HG03175 (cell line): ENCODE results near the gene KDM2B.

Source experiments
- ATAC-seq: cut with Tn5 transposase; IDR thresholded peaks from one replicate; pipeline ENCODE4 v1.9.1; 2021; ENCODE audit warnings: mild to moderate bottlenecking, moderate library complexity; ENCODE audit not compliant: unreplicated experiment

Gene KDM2B

GRCh38 chr12:121580959-121581685, at the start of gene KDM2B:
Gene KDM2B (minus strand): TSS chr12:121581023. CDS start chr12:121580911, 112 bp downstream.
- ATAC-seq, result no peak

DNA sequence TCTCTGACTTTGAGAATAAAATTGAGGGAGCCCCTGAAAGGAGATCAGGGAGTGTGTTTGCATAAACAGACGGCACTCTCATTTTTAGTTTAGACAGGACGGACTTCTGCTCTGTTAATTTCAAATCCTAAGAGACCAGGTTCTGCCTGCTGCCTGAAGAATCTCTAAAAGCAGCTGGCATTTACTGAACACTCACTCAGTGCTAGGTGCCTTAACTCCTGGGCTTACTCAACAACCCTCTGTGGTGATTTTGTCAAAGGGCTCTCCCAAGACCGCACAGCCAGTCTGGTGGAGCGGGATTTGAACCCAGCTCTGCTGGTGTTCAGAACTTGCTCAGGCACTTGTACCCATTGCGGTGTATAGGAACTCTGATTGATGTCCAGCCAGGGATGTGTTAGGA, 47.7 kb upstream of the KDM2B start:
- no peak for ATAC-seq

DNA sequence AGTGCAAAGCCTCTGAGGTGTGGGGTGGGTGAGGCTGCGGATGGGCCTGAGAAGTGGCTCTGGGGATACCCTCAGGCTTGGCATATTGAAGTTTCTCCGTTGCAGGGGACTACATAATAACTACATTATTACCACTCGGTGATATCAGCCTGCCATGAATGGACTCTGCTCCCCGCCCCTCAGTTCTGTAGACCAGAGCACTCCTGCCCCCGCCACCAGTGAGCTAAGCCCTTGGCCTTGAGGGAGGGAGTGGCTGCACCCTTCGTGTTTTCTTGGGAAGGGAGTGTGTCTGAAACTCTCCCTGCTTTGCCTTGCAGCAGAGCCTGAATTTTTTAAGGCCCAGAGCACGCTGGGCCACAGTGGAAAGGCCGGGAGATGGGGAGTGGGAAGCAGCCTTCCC, 47.2 kb upstream of the KDM2B start:
- ATAC-seq, result no peak

- peak; percentile 37 for ATAC-seq
These were observed 46.2 kb upstream of the KDM2B start for GRCh38 chr12:121626853-121627640.

- peak; percentile 72 for ATAC-seq
These were observed 45.4 kb upstream of the KDM2B start, which contains the start of gene ORAI1 for GRCh38 chr12:121626087-121626852. Gene ORAI1 (plus strand): TSS chr12:121626530.

DNA sequence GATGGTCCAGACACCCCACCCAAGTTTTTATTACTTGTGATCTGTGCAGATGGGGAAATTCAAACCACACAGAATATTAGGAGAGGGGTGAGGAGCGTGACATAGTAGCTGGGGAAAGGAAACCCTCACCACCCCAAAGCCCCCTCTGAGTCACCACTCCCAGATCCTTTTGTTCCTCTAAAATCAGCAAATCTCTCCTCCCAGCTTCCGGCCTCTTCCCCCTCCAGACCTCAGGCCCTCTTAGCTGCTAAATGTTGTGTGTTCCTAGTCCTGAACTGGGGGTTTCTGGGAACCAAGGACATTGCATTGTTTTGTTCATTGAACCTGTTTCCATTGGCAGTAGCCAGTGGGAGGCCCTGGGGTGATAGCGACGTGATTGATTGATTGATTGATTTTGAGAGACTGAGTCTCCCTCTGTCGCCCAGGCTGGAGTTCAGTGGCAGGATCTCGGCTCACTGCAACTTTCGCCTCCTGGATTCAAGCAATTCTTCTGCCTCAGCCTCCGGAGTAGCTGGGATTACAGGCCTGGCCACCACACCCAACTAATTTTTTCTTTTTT, 39.6 kb upstream of the KDM2B start:
- no peak for ATAC-seq

GRCh38 chr12:121618659-121619233, 37.9 kb upstream of the KDM2B start:
- ATAC-seq, result no peak

GRCh38 chr12:121614872-121615467, 34.1 kb upstream of the KDM2B start:
- ATAC-seq, result no peak

DNA sequence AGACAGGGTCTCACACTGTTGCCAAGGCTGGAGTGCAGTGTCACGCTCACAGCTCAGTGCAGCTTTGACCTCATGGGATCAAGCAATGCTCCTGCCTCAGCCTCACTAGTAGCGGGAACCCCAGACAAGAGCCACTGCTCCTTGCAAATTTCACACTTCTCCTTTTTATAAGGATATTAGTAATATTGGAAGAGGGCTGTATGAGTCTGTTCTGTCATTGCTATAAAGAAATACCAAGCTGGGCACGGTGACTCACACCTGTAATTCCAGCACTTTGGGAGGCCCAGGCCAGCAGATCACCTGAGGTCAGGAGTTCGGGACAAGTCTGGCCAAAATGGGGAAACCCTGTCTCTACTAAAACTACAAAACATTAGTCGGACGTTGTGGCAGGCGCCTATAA, 32.6 kb upstream of the KDM2B start:
- ATAC-seq, result no peak

DNA sequence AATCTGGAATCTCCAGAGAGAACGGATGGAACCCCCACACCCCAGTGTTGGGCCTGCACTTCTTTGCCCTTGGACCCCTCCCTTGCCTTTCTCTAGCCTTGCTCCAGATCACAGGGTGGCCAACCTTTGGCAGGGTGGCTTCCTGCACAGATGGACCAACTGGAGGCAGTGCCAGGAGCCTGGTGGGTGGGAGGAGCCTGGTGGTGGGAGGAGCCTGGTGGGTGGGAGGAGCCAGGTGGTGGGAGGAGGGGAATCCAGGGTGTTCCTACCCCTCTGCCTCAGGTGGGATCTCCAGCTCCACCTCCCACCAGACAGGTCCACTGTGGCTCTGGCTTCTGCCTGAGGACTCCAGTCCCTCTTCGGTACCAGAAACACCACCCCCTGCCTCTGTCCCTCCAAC, 30.5 kb upstream of the KDM2B start:
- no peak for ATAC-seq

- no peak for ATAC-seq
These were observed 29.7 kb upstream of the KDM2B start for GRCh38 chr12:121610239-121611149.

DNA sequence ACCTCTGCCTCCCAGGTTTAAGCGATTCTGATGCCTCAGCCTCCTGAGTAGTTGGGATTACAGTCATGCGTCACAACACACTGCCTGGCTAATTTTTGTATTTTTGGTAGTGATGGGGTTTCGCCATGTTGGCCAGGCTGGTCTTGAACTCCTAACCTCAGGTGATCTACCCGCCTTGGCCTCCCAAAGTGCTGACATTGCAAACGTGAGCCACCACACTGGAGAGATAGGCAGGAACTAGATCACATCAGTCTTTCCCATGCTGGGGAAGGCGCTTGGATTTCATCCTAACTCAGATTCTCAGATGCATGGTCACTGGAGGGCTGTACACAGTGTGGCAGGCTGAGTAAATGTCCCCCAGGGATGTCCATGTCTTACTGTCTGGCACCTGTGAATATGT, 27.5 kb upstream of the KDM2B start:
- ATAC-seq, result no peak

DNA sequence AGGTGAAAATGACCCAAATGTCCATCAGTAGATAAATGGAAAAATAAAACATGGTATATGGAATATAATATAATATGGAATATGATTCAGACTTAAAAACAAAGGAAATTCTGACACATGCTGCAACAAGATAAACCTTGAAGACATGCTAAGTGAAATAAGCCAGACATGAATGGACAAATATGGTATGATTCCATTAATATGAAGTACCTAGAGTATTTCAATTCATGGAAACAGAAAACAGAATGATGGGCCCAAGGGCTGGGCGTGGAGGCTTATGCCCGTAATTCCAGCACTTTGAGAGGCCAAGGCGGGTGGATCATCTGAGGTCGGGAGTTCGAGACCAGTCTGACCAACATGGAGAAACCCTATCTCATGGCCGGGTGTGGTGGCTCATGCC, 22.8 kb upstream of the KDM2B start:
- ATAC-seq, result no peak

DNA sequence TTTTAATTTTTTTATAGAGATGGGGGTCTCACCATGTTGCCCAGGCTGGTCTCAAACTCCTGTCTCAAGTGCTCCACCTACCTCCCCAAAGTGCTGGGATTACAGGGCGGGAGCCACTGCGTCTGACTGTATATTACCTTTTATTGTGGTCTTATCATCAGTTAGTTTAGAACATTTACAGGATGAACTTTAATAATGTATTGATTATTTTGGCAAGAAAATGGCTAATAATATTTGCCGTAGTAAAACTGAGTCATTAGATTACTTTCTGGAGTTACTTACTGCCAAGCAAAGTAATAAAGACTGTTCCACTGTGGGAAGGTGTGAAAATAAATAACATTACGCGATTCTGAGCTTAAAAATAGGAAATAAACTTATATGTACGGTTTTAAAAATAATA, 21.9 kb upstream of the KDM2B start:
- ATAC-seq, result no peak

DNA sequence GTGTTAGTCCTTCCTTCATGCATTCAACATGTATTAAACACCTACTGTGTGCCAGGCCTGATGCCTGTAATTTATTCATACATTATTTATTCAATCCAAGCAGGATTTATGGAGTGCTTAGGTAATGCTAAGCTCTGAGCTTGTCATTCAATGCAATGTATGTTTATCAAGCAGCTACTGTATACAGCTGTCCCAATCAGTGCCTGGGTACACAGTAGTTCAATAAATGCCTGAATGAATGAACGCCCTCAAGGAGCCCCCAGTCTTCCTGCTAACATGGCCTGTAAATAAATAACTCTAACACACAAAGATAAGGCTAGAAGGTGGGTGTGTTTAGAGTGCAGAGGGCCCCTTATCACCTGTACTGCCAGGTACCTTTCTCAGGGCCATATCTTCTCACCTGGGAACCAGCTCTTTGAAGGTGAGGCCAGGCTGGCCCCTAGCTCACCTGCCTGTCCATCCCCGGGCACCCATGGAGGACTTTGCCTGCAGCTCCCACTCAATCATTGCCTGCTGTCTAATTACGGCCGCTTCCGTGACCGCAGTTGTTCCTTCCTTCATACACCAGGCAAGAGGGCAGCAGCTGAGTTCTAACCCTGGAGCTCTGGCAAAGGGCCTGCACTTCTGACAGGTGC, 20.0 kb upstream of the KDM2B start:
- no peak for ATAC-seq

GRCh38 chr12:121596526-121596925, 15.7 kb upstream of the KDM2B start:
- ATAC-seq, result no peak

- ATAC-seq, result no peak
These were observed 14.7 kb upstream of the KDM2B start for GRCh38 chr12:121595520-121595919.

GRCh38 chr12:121592320-121592719, 11.5 kb upstream of the KDM2B start:
- no peak for ATAC-seq
